Heart right ventricle (tissue), 16 donors: ENCODE measurements around the gene PALD1. TPM values are rescaled to one million over a fixed set of nuclear protein-coding genes. Genes with fewer than 3 reads are reported as not detected.
A peak's percentile ranks its signal among the peaks of the same experiment; 100 is the strongest.

Source experiments
- ATAC-seq, 8 donors: fragments of 200-7000 bp; cut with Tn5 transposase; one replicate each; pipeline ENCODE4 v1.9.1; 2020; ENCODE audit warnings: mild to moderate bottlenecking in 8 of 8, moderate library complexity in 8 of 8, moderate number of reproducible peaks in 1 of 8
- DNase-seq, 2 donors: peaks; one replicate each; pipeline ENCODE4 v3.0.0-alpha.2; 2020
- H3K27ac ChIP-seq, 10 donors: fragments of 200-600 bp; sonication (generic) in 2 of 10; one replicate each; pipeline versions ENCODE4 v1.5.0 to v1.8.0; 2020 to 2022; ENCODE audit warnings: mild to moderate bottlenecking in 3 of 10
- H3K27me3 ChIP-seq, 7 donors: fragments of 200-600 bp; one replicate each; pipeline ENCODE4 v1.8.0; 2021 to 2022; ENCODE audit warnings: mild to moderate bottlenecking in 2 of 7
- H3K36me3 ChIP-seq, 9 donors: fragments of 200-600 bp; sonication (generic) in 1 of 9; one replicate each; pipeline versions ENCODE4 v1.5.0 to v1.8.0; 2020 to 2022; ENCODE audit warnings: mild to moderate bottlenecking in 2 of 9
- H3K4me1 ChIP-seq, 9 donors: fragments of 200-600 bp; sonication (generic) in 1 of 9; one replicate each; pipeline versions ENCODE4 v1.5.0 to v1.8.0; 2020 to 2022; ENCODE audit warnings: mild to moderate bottlenecking in 4 of 9
- H3K4me3 ChIP-seq, 10 donors: fragments of 200-600 bp; sonication (generic) in 2 of 10; one replicate each; pipeline versions ENCODE4 v1.5.0 to v1.8.0; 2020 to 2022; ENCODE audit warnings: mild to moderate bottlenecking in 7 of 10, moderate library complexity in 2 of 10
- H3K9me3 ChIP-seq, 11 donors: fragments of 200-600 bp in 10 of 11; sonication (generic) in 2 of 11; one replicate each; pipeline versions ENCODE4 v1.5.0 to v1.8.0; 2013 to 2022; ENCODE audit warnings: mild to moderate bottlenecking in 2 of 11, control low read depth in 1 of 11, moderate library complexity in 1 of 11
- CTCF ChIP-seq, 9 donors: fragments of 200-600 bp; sonication (generic) in 2 of 9; IDR thresholded peaks; one replicate each; pipeline versions ENCODE4 v1.5.0 to v1.8.0; 2021 to 2022; ENCODE audit warnings: antibody characterized with exemption in 9 of 9, mild to moderate bottlenecking in 5 of 9, moderate library complexity in 1 of 9
- WGBS, 2 donors: extraction: QIAGEN DNeasy Blood & Tissue Kit; methylation state at CpG; one replicate each; pipeline ENCODE4 v1.1.7; 2013; ENCODE audit warnings: inconsistent platforms in 1 of 2; 5-methylcytosine and 5-hydroxymethylcytosine counted together
- intact Hi-C, 10 donors: fragments of 100-400 bp; cut with DNase I; formaldehyde crosslinking; loops; one replicate each; pipeline versions ENCODE4 v1.11.1 to v1.14.2; 2022
- polyA plus RNA-seq, 2 donors: library from polyadenylated mRNA; stranded (reverse); fragments of 200-250 nt; gene quantifications; one replicate each; pipeline ENCODE4 v1.2.3, GENCODE V29; 2013
- total RNA-seq, 10 donors: library from RNA; stranded (reverse); fragmentation: NEBNext Ultra II Directional in 3 of 10; extraction: Animal tissue kit (Norgen Biotek cat#: 25700) in 3 of 10; gene quantifications; one replicate each; pipeline versions ENCODE4 v1.2.1 to v1.2.4, GENCODE V29; 2021 to 2023
- donor health status: Arrhythmogenic right ventricular cardiomyopathy.
- donor health status: ischemic (EF 13 %, LVEDD 7.1; RV severe dilation, severe dysfunction).
- donor health status: healthy with polysubstance abuse.
- donor health status: DM: no; HTN: yes; CAD: no.
- donor health status: DM: no; HTN: no; CAD: no.
- donor health status: ischemic (EF 25% LVEDD 6.9; RV normal size, moderate dysfunction).
- donor health status: ischemic (EF 25% LVEDD 5.7; RV mildly dilated, moderate dysfunction).
- donor health status: healthy.
- donor health status: DM: yes; HTN: yes; CAD: no.
- donor health status: Ischemic cardiomyopathy.
- donor health status: ischemic (EF 35%, LVEDD 5.7; RV mildly dilated, moderate dysfunction).
- donor health status: nonischemic (EF 11% LVEDD 7.7; RV severe dilation, severe dysfunction).
- donor health status: DM: yes; HTN: yes; CAD: no.
- donor health status: PGD.
- donor health status: ischemic (EF 29% LVEDD 5.4; RV normal size, mild dysfunction).
- donor health status: nonischemic (EF 23%, LVEDD 6.1; RV moderate dilation, normal function).

Gene PALD1
- total and polyA plus RNA-seq, 12 donors: 4.1 to 10.3 (median 5.9) TPM

GRCh38 chr10:70476249-70477035, 2.1 kb upstream of the PALD1 start:
- WGBS, 2 donors: 76 to 81% methylated on average over 7 of the region's 7 CpGs
- DNase-seq (no peak), ATAC-seq (no peak)
- H3K4me1 ChIP-seq: peaks cover 20 to 45% (median 36%) of the 10 kb centered on the region in 9 donors
- no peak overlapping the region for H3K4me3 ChIP-seq
- H3K27me3 ChIP-seq: peaks cover 0 to 32% (median 0%) of the 10 kb centered on the region in 7 donors
- TF ChIP-seq CTCF (IDR thresholded peaks at IDR 0.05): no peak
- no peak overlapping the region for H3K27ac ChIP-seq
- no peaks in the 10 kb centered on the region for H3K36me3 ChIP-seq
- intact Hi-C loops: loop anchor here in 1 of 10 donors (5.0 kb wide), 1 partner anchor 36 kb away; no protein-coding TSS in a partner anchor
- no peaks in the 10 kb centered on the region for H3K9me3 ChIP-seq

- Histone ChIP-seq H3K4me1 (peaks cover 30 to 58% (median 47%) of the 10 kb centered on the region in 9 donors), H3K36me3 (no peaks in the 10 kb centered on the region), H3K9me3 (no peaks in the 10 kb centered on the region), H3K27me3 (peaks cover 0 to 32% (median 0%) of the 10 kb centered on the region in 7 donors), H3K4me3 (peak overlapping the region; percentile 40 to 77 (median 64)), H3K27ac (peak overlapping the region; percentile 26 to 91 (median 82))
- ATAC-seq: peak in 7 of 8 donors; percentile 3 to 26 (median 14)
- peak in 1 of 2 donors; percentile 30 for DNase-seq
- intact Hi-C loops: loop anchor here in 1 of 10 donors (5.0 kb wide), 1 partner anchor 35 kb away; no protein-coding TSS in a partner anchor
- WGBS, 2 donors: 26 to 35% methylated on average over 25 to 27 of the region's 27 CpGs
- TF ChIP-seq CTCF (IDR thresholded peaks at IDR 0.05): no peak
These were observed 855 bp upstream of the PALD1 start for GRCh38 chr10:70477661-70478162.

- 46 to 53% methylated on average over 11 of the region's 11 CpGs for WGBS, 2 donors
- Histone ChIP-seq H3K36me3 (no peaks in the 10 kb centered on the region), H3K4me1 (peaks cover 41 to 72% (median 60%) of the 10 kb centered on the region in 9 donors), H3K27ac (peak overlapping the region; percentile 26 to 91 (median 82)), H3K27me3 (peaks cover 0 to 32% (median 0%) of the 10 kb centered on the region in 7 donors), H3K4me3 (peak overlapping the region; percentile 40 to 77 (median 64)), H3K9me3 (no peaks in the 10 kb centered on the region)
- TF ChIP-seq CTCF (IDR thresholded peaks at IDR 0.05): peak in 3 of 9 donors; percentile 6 to 21 (median 7)
- ATAC-seq (peak in 1 of 8 donors; percentile 3), DNase-seq (no peak)
- intact Hi-C loops: loop anchor here in 1 of 10 donors (5.0 kb wide), 1 partner anchor 33 kb away; no protein-coding TSS in a partner anchor
These were observed 606 bp downstream of the PALD1 start for GRCh38 chr10:70479165-70479581.

GRCh38 chr10:70479626-70480238, 1.2 kb downstream of the PALD1 start:
- intact Hi-C loops: loop anchor here in 1 of 10 donors (5.0 kb wide), 1 partner anchor 33 kb away; no protein-coding TSS in a partner anchor
- Histone ChIP-seq H3K27ac (peak overlapping the region; percentile 34 to 91 (median 82)), H3K4me3 (peak overlapping the region in 9 of 10 donors; percentile 54 to 77 (median 65)), H3K27me3 (peaks cover 0 to 32% (median 0%) of the 10 kb centered on the region in 7 donors), H3K4me1 (peaks cover 41 to 76% (median 65%) of the 10 kb centered on the region in 9 donors), H3K36me3 (peaks cover 0 to 4% (median 0%) of the 10 kb centered on the region in 9 donors), H3K9me3 (no peaks in the 10 kb centered on the region)
- 50 to 51% methylated on average over 8 of the region's 8 CpGs for WGBS, 2 donors
- DNase-seq (no peak), ATAC-seq (peak in 3 of 8 donors; percentile 5 to 26 (median 8))
- no peak for TF ChIP-seq CTCF (IDR thresholded peaks at IDR 0.05)
